Thoracic aorta (tissue), 2 donors: ENCODE data around the gene TRANK1. TPM values are rescaled to one million over a fixed set of nuclear protein-coding genes. Genes with fewer than 3 reads are reported as not detected.
"Not testable (repeated sequence)": the region's sequence is repeated elsewhere in the genome, so short reads cannot be mapped to it uniquely, and the experiment has no call there.

ENCODE experiments used
- ATAC-seq: fragments of 150-250 bp; one replicate; pipeline ENCODE4 v1.8.0; 2017; ENCODE audit warnings: low read depth; ENCODE audit not compliant: insufficient number of reproducible peaks, low FRiP score
- DNase-seq: peaks from one replicate; pipeline ENCODE4 v3.0.0-alpha.2; 2020; ENCODE audit warnings: low spot score
- H3K27ac ChIP-seq, 2 donors: fragments of 200-600 bp; sonication (generic); 1 replicate in 1 of 2; 2 replicates in 1 of 2; pipeline ENCODE4 v1.5.1; 2016; ENCODE audit warnings: mild to moderate bottlenecking in 2 of 2, moderate library complexity in 2 of 2
- H3K27me3 ChIP-seq: fragments of 200-600 bp; sonication (generic); replicated peaks from 2 replicates; pipeline ENCODE4 v1.6.0; 2016; ENCODE audit warnings: mild to moderate bottlenecking; ENCODE audit not compliant: insufficient read depth
- H3K36me3 ChIP-seq: fragments of 200-600 bp; sonication (generic); one replicate; pipeline ENCODE4 v1.5.1; 2016
- H3K4me1 ChIP-seq, 2 donors: fragments of 200-600 bp; sonication (generic); 1 replicate in 1 of 2; 2 replicates in 1 of 2; pipeline versions ENCODE4 v1.5.1 to v1.6.0; 2016; ENCODE audit warnings: low read depth in 2 of 2, mild to moderate bottlenecking in 1 of 2; ENCODE audit not compliant: control insufficient read depth in 1 of 2
- H3K4me3 ChIP-seq: fragments of 200-600 bp; sonication (generic); 2 replicates; pipeline ENCODE4 v1.5.1; 2016; ENCODE audit warnings: mild to moderate bottlenecking
- H3K9me3 ChIP-seq: fragments of 200-600 bp; sonication (generic); 2 replicates; pipeline ENCODE4 v1.5.1; 2016
- CTCF ChIP-seq: fragments of 200-600 bp; sonication (generic); IDR thresholded peaks from one replicate; pipeline ENCODE4 v1.5.1; 2019; ENCODE audit warnings: antibody characterized with exemption
- total RNA-seq, 2 donors: library from RNA; depleted of rRNA; stranded (reverse); fragments of >200 nt; gene quantifications; one replicate each; pipeline versions ENCODE4 v1.1.0 to v1.2.3, GENCODE V29; 2016

TRANK1 gene
- total RNA-seq, 2 donors from 2014 or later, result 21.3 to 31.6 TPM

- no peaks in the 10 kb centered on the region for H3K9me3 ChIP-seq
- DNase-seq (no peak), ATAC-seq (no peak)
- no peak for TF ChIP-seq CTCF
- H3K4me1 ChIP-seq, result peaks cover 3 to 23% of the 10 kb centered on the region in 2 donors
- no peak overlapping the region for H3K4me3 ChIP-seq
- H3K36me3 ChIP-seq, result peaks cover 16% of the 10 kb centered on the region
- no peaks in the 10 kb centered on the region for H3K27me3 ChIP-seq
- no peak overlapping the region for H3K27ac ChIP-seq
Observed at GRCh38 chr3:36890261-36890660, 54.6 kb downstream of the TRANK1 start.

GRCh38 chr3:36881735-36882134 lies 63.1 kb downstream of the TRANK1 start:
- Histone ChIP-seq H3K27me3 (no peaks in the 10 kb centered on the region), H3K27ac (no peak overlapping the region), H3K9me3 (no peaks in the 10 kb centered on the region), H3K36me3 (peaks cover 5% of the 10 kb centered on the region), H3K4me3 (no peak overlapping the region), H3K4me1 (no peaks in the 10 kb centered on the region)
- ATAC-seq (no peak), DNase-seq (no peak)
- TF ChIP-seq CTCF, result no peak

- H3K4me3 ChIP-seq, H3K4me1 ChIP-seq, H3K9me3 ChIP-seq, H3K27me3 ChIP-seq, ATAC-seq, H3K36me3 ChIP-seq, H3K27ac ChIP-seq, DNase-seq: not testable (repeated sequence)
Observed at GRCh38 chr3:36879842-36880241, 65.0 kb downstream of the TRANK1 start.

GRCh38 chr3:36877930-36878685 lies 66.7 kb downstream of the TRANK1 start:
- H3K27ac ChIP-seq, result no peak overlapping the region
- H3K4me3 ChIP-seq, result no peak overlapping the region
- no peak for ATAC-seq
- no peaks in the 10 kb centered on the region for H3K9me3 ChIP-seq
- H3K36me3 ChIP-seq, result no peaks in the 10 kb centered on the region
- no peak for DNase-seq
- H3K4me1 ChIP-seq, result no peaks in the 10 kb centered on the region
- no peak for TF ChIP-seq CTCF
- H3K27me3 ChIP-seq, result no peaks in the 10 kb centered on the region

GRCh38 chr3:36876181-36876936 lies 68.5 kb downstream of the TRANK1 start:
- H3K27me3 ChIP-seq, result no peaks in the 10 kb centered on the region
- ATAC-seq (no peak), DNase-seq (no peak)
- peaks cover 3% of the 10 kb centered on the region for H3K36me3 ChIP-seq
- TF ChIP-seq CTCF, result no peak
- H3K27ac ChIP-seq, result no peak overlapping the region
- H3K4me3 ChIP-seq, result no peak overlapping the region
- H3K9me3 ChIP-seq, result no peaks in the 10 kb centered on the region
- no peaks in the 10 kb centered on the region for H3K4me1 ChIP-seq
